Glutamatergic neuron (in vitro differentiated cells): ENCODE measurements around the gene NECTIN1. TPM values are rescaled to one million over a fixed set of nuclear protein-coding genes. Genes with fewer than 3 reads are reported as not detected.

Experiments used
- DNase-seq: peaks from one replicate; pipeline ENCODE4 v3.0.0; 2022
- H3K27ac Mint-ChIP-seq: one replicate; pipeline ENCODE4 v1.8.0; 2020; ENCODE audit warnings: mild to moderate bottlenecking, mixed read lengths, inconsistent platforms; ENCODE audit not compliant: unreplicated experiment
- H3K27me3 Mint-ChIP-seq: one replicate; pipeline ENCODE4 v1.8.0; 2020; ENCODE audit warnings: mild to moderate bottlenecking, moderate library complexity, mixed read lengths, inconsistent platforms; ENCODE audit not compliant: unreplicated experiment
- H3K36me3 Mint-ChIP-seq: one replicate; pipeline ENCODE4 v1.8.0; 2020; ENCODE audit warnings: mild to moderate bottlenecking, mixed read lengths, inconsistent platforms; ENCODE audit not compliant: unreplicated experiment
- H3K4me1 Mint-ChIP-seq: one replicate; pipeline ENCODE4 v1.8.0; 2020; ENCODE audit warnings: mild to moderate bottlenecking, low read depth, mixed read lengths, inconsistent platforms; ENCODE audit not compliant: unreplicated experiment
- H3K4me3 Mint-ChIP-seq: one replicate; pipeline ENCODE4 v1.8.0; 2020; ENCODE audit warnings: mild to moderate bottlenecking, mixed read lengths, inconsistent platforms; ENCODE audit not compliant: unreplicated experiment
- H3K9me3 Mint-ChIP-seq: one replicate; pipeline ENCODE4 v1.8.0; 2020; ENCODE audit warnings: mild to moderate bottlenecking, moderate library complexity, mixed read lengths, inconsistent platforms; ENCODE audit not compliant: unreplicated experiment
- CTCF ChIP-seq: fragments of 200-600 bp; sonication (generic); IDR thresholded peaks from one replicate; pipeline ENCODE4 v1.5.0; 2021; ENCODE audit not compliant: partially characterized antibody, unreplicated experiment
- total RNA-seq: library from RNA; stranded (reverse); fragmentation: NEBNext Ultra II Directional; extraction: Animal tissue kit (Norgen Biotek cat#: 25700); gene quantifications from one replicate; pipeline ENCODE4 v1.2.1, GENCODE V29; 2021; ENCODE audit not compliant: unreplicated experiment

The NECTIN1 gene
- total RNA-seq, 1 donor from 2014 or later = 26.0 TPM

DNA sequence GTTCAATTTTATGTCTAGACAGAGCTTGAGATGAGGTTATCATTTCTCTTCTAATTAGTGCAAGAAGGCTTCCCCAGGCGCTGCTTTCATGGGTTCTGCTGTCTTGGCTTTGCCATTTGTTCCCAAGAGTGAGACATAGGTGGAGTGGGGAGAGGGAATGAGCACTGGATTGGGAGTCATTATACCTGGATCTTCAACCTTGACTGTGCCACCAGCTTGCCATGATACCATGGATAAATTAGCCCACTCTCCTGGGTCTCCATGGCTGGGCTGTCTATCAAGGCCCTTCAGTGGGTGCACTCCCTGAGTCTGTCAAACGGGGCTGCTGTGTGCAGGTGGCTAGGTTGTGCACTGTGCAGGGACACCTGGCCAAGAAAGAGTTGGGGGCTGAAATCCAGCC, 15.6 kb upstream of the NECTIN1 start:
- H3K27me3 Mint-ChIP-seq = peaks cover 7% of the 10 kb centered on the region
- peaks cover 9% of the 10 kb centered on the region for H3K4me1 Mint-ChIP-seq

GRCh38 chr11:119743006-119743405, 14.0 kb upstream of the NECTIN1 start:
- Mint-ChIP-seq H3K4me3 (peak overlapping the region; percentile 77), H3K27ac (peak overlapping the region; percentile 59), H3K36me3 (no peaks in the 10 kb centered on the region), H3K4me1 (peaks cover 9% of the 10 kb centered on the region), H3K27me3 (peaks cover 7% of the 10 kb centered on the region), H3K9me3 (peaks cover 9% of the 10 kb centered on the region)
- no peak for TF ChIP-seq CTCF
- no peak for DNase-seq

More for the DNA sequence above, 15.6 kb upstream of the NECTIN1 start:
- H3K36me3 Mint-ChIP-seq = no peaks in the 10 kb centered on the region
- no peak for DNase-seq
- no peak overlapping the region for H3K27ac Mint-ChIP-seq
- H3K9me3 Mint-ChIP-seq = peaks cover 9% of the 10 kb centered on the region
- H3K4me3 Mint-ChIP-seq = no peak overlapping the region
- TF ChIP-seq CTCF = no peak

DNA sequence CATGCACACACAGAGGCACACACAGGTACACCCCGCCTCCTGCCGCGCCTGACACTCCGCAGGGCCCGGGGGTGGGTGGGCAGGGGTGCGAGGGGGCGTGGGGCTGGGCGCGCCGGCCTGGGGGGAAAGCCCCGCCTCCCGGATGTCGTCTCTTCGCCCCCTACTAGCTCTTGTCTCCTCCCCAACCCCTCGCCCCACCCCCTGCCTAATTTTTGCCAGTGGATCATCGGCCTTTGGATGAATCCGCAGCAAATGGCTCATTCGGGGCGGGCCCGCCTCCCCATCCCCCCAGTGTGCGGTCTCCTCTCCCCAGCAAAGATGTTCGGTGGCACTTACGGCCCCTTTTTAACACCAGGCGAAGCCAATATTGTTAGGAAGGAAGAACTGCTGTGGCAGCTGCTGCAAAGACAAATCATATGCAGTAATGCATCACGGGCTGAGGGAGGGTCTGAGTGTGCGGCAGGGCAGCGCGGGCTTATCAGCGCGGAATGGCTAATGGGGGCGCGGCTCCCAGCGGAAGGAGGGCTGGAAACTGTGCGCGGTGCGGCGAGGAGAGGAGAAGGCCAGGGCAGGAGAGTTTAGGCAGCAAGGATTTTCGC, 13.4 kb upstream of the NECTIN1 start:
- Mint-ChIP-seq H3K27ac (peak overlapping the region; percentile 59), H3K27me3 (peaks cover 7% of the 10 kb centered on the region)

GRCh38 chr11:119741369-119742262, 12.6 kb upstream of the NECTIN1 start:
- peaks cover 8% of the 10 kb centered on the region for H3K9me3 Mint-ChIP-seq
- H3K27me3 Mint-ChIP-seq = peaks cover 7% of the 10 kb centered on the region
- no peaks in the 10 kb centered on the region for H3K36me3 Mint-ChIP-seq
- H3K4me1 Mint-ChIP-seq = peaks cover 9% of the 10 kb centered on the region
- H3K27ac Mint-ChIP-seq = peak overlapping the region; percentile 73
- peak; percentile 93 for TF ChIP-seq CTCF
- DNase-seq = peak; percentile 80
- H3K4me3 Mint-ChIP-seq = peak overlapping the region; percentile 84

More for the DNA sequence above, 13.4 kb upstream of the NECTIN1 start:
- Mint-ChIP-seq H3K9me3 (peaks cover 9% of the 10 kb centered on the region), H3K4me1 (peaks cover 9% of the 10 kb centered on the region), H3K36me3 (no peaks in the 10 kb centered on the region), H3K4me3 (peak overlapping the region; percentile 84)
- DNase-seq = peak; percentile 78
- TF ChIP-seq CTCF = no peak

- no peaks in the 10 kb centered on the region for H3K36me3 Mint-ChIP-seq
- H3K27ac Mint-ChIP-seq = no peak overlapping the region
- peaks cover 7% of the 10 kb centered on the region for H3K27me3 Mint-ChIP-seq
- peaks cover 9% of the 10 kb centered on the region for H3K4me1 Mint-ChIP-seq
- TF ChIP-seq CTCF = no peak
- DNase-seq = no peak
- no peak overlapping the region for H3K4me3 Mint-ChIP-seq
- peaks cover 8% of the 10 kb centered on the region for H3K9me3 Mint-ChIP-seq
These were observed 11.0 kb upstream of the NECTIN1 start for GRCh38 chr11:119739975-119740374.
